Skin epidermis (tissue), 12 donors: ENCODE data around the gene RHOA.

Experiments
- H3K27ac ChIP-seq, 21 experiments: fragments of 200-600 bp; sonication (generic) in 11 of 21; one replicate each; pipeline ENCODE4 v1.5.0; 2020; ENCODE audit warnings: mild to moderate bottlenecking in 3 of 21, inconsistent platforms in 2 of 21, moderate library complexity in 2 of 21
- H3K4me3 ChIP-seq, 7 experiments: fragments of 200-600 bp; sonication (generic) in 2 of 7; one replicate each; pipeline ENCODE4 v1.5.0; 2020; ENCODE audit warnings: inconsistent platforms in 2 of 7, mild to moderate bottlenecking in 2 of 7, moderate library complexity in 1 of 7

Gene RHOA

GRCh38 chr3:49411968-49412631 lies at the start of gene RHOA, which contains the start of gene TCTA:
TSS of gene RHOA (minus strand) at chr3:49411976. CDS start at chr3:49375589, 36,387 bp downstream.
TSS of gene TCTA (plus strand) at chr3:49412423. CDS start at chr3:49412427, 4 bp downstream.
- peak within 1 kb of the TSS; percentile 85 to 98 (median 89) for H3K4me3 ChIP-seq
- H3K27ac ChIP-seq: peak within 1 kb of the TSS; percentile 83 to 100 (median 97)

DNA sequence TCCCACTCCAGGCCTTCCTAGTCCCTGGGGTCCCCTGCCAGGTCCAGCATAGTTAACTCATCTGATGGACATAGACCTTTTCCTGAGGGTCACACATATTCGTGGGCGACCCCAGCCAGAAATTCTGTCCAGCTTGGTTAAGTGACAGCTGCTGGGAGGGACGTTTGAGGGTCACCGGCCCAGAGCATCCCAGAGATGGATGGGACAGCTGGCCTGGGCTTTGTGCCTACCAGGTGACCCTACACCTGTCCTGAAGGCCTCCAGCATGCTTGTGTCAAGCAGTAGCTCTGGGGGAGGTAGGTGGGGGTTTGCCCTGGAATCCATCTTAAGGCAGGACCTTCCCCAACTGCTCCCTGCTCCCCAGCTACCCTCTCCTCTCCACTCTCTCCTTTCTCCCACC lies 49.2 kb upstream of the RHOA start:
- Histone ChIP-seq H3K4me3 (no peak overlapping the region), H3K27ac (peak overlapping the region in 8 of 21 experiments; percentile 19 to 70 (median 55))

DNA sequence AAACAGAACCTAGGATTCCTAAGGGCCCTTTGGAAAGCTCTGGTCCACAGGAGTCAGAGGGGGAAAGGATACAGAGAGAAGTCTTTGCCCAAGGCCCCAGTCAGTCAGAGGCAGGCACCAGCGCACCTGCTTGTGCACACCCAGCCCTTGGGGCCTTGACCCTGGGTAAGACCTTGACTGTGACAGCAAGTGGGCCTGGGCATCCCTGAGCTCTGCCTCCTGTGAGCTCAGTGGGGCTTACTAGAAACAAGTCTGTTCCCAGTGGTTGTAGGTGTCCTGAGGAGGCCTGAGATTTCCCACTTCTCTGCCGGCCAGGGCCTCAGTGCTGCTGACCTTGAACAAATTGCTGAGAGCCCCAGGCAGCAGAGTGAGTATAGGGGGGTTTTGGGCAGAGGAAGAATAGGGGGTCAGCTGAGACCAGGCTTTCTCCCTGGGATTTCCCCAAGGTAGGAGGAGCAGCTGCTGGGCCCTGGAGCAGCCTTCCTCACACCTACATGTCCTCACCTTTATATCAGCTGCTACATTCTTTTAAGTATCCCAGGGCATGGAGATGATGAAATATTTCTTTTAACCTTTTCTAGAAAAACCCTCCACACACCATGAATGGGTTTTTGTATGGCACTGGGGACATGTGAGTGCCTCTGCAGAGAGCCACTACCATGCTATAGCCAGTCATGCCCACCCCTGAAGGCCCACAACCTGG lies 48.6 kb upstream of the RHOA start:
- peak overlapping the region in 1 of 21 experiments; percentile 62 for H3K27ac ChIP-seq

GRCh38 chr3:49456466-49456865 lies 44.7 kb upstream of the RHOA start:
- Histone ChIP-seq H3K4me3 (no peak overlapping the region), H3K27ac (no peak overlapping the region)

More for the DNA sequence above, 48.6 kb upstream of the RHOA start:
- H3K4me3 ChIP-seq: no peak overlapping the region

- H3K4me3 ChIP-seq: no peak overlapping the region
- peak overlapping the region in 4 of 21 experiments; percentile 23 to 48 (median 34) for H3K27ac ChIP-seq
Measured at GRCh38 chr3:49454898-49455681, 43.3 kb upstream of the RHOA start.

DNA sequence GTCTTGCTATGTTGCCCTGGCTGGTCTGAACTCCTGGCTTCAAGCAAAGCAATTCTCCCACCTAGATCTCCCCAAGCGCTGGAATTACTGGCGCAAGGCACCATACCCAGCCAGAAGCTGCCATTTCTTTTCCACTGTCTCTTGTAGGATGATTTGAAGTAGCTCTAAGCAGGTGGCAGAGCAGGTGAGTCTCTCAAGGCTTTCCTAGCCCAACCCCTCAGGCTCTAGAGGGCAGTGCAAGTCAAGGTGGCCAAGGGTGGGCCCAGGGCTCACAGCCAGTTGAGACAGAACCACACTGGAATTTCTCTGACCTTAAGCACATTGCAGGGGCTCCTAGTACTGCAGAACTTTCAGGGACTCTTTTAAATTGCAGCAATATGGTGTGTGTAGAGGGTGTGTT lies 42.7 kb upstream of the RHOA start:
- Histone ChIP-seq H3K4me3 (no peak overlapping the region), H3K27ac (peak overlapping the region in 1 of 21 experiments; percentile 25)

GRCh38 chr3:49453621-49454020 lies 41.8 kb upstream of the RHOA start:
- no peak overlapping the region for H3K27ac ChIP-seq
- no peak overlapping the region for H3K4me3 ChIP-seq

DNA sequence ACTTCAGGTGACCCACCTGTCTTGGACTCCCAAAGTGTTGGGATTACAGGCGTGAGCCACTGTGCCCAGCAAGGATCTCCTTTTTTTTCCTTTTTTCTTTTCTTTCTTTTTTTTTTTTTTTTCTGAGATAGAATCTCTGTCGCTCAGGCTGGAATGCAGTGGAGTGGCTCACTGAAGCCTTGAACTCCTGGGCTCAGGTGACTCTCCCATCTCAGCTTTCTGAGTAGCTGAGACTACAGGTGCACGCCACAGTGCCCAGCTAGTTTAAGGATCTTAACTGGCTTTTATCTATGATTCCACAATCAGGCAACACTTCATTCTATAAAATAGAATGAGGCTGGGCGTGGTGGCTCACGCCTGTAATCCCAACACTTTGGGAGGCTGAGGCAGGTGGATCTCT lies 33.6 kb upstream of the RHOA start:
- no peak overlapping the region for H3K4me3 ChIP-seq
- no peak overlapping the region for H3K27ac ChIP-seq

DNA sequence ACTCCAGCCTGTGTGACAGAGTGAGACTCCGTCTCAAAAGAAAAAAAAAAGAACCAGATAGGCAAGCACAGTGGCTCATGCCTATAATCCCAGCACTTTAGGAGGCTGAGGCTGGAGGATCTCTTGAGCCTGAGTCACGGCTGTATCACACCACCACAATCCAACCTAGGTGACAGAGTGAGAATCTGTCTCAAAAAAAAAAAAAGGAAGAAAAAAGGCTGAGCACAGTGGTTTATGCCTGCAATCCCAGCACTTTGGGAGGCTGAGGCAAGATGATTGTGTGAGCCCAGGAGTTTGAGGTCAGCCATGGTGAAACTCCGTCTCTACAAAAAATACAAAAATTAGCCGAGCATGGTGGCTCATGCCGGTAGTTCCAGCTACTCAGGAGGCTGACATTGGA lies 23.0 kb upstream of the RHOA start:
- Histone ChIP-seq H3K27ac (no peak overlapping the region), H3K4me3 (no peak overlapping the region)

DNA sequence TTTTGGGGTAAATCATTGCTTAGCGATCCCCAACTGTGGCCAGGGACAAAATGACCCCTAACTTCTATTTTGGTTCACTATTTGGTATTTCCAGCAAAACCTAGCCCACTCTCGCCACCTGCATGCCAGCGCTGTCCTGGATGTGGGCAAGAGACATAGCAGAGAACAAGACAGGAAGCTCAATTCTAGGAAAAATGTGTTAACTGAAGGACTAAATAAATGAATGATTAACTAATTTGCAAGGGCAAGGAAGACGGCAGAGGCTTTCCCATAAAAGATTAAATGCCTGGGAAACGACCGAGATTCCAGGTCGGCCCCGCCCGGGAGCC lies 16.9 kb upstream of the RHOA start:
- Histone ChIP-seq H3K27ac (peak overlapping the region; percentile 64 to 95 (median 91)), H3K4me3 (peak overlapping the region; percentile 50 to 75 (median 66))

DNA sequence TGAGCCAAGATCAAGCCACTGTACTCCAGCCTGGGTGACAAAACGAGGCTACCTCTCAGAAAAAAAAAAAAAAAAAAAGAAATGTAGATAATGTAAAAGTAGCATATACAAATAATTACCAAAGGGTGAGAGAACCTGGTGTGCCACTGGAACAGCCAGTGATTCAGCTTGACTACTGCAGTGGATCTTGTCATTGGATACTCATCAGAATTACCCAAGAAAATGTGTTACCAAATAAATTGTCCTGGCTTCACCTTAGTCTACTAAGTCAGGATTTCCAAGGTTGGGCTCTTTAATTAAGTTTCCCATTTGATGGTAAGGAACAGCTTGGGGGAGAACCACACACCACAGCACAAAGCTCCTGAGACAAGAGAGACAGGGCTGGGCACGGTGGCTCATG lies 15.8 kb upstream of the RHOA start:
- Histone ChIP-seq H3K27ac (peak overlapping the region in 3 of 21 experiments; percentile 2 to 41 (median 3)), H3K4me3 (no peak overlapping the region)

GRCh38 chr3:49424816-49425215 lies 13.0 kb upstream of the RHOA start:
- Histone ChIP-seq H3K27ac (peak overlapping the region in 1 of 21 experiments; percentile 3), H3K4me3 (no peak overlapping the region)

GRCh38 chr3:49422379-49423248 lies 10.8 kb upstream of the RHOA start, which contains the start of gene AMT:
TSS of gene AMT (minus strand) at chr3:49422473. CDS start at chr3:49422450, 23 bp downstream.
- Histone ChIP-seq H3K4me3 (peak within 1 kb of the TSS in 2 of 7 experiments; percentile 8 to 20), H3K27ac (peak within 1 kb of the TSS in 7 of 21 experiments; percentile 16 to 69 (median 24))

- Histone ChIP-seq H3K27ac (peak overlapping the region in 5 of 21 experiments; percentile 16 to 69 (median 32)), H3K4me3 (peak overlapping the region in 2 of 7 experiments; percentile 8 to 20)
Measured at GRCh38 chr3:49421890-49422378, 10.2 kb upstream of the RHOA start.

GRCh38 chr3:49417516-49418120 lies 5.8 kb upstream of the RHOA start:
- H3K27ac ChIP-seq: peak overlapping the region in 9 of 21 experiments; percentile 45 to 97 (median 73)
- no peak overlapping the region for H3K4me3 ChIP-seq

- no peak overlapping the region for H3K4me3 ChIP-seq
- H3K27ac ChIP-seq: peak overlapping the region in 17 of 21 experiments; percentile 8 to 97 (median 63)
Measured at GRCh38 chr3:49416867-49417266, 5.1 kb upstream of the RHOA start.

DNA sequence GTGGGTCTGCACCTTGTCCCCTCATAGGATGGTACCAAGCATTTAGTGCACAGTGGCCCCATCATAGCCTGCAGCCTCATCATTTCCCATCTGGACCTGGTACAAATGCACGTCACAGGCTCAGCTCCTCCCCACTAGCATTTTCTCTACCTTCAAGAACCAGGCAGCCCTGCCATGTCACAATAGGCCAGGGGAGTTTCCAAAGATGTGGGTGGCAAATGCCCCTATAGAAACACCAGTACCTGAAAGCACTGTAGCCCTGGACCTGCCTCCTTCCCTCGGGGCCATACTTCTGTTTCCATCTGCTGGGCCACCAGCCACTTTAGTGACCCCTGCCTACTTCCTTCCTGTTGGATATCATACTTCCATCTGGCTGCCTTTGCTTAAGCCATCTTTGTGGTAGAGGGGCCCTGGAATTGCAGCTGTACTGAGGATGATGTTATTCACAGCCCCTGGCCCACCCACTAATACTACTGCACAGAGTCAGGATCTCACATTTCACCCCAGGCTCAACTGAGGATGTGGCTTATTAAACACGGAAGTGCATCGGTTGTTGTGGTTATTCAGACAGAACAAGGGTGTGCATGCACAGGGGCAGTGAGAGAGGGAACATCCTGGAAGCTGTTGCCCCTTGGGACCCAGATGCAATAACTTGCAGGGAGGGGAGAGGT lies 4.3 kb upstream of the RHOA start:
- Histone ChIP-seq H3K4me3 (no peak overlapping the region), H3K27ac (peak overlapping the region in 18 of 21 experiments; percentile 8 to 97 (median 62))

DNA sequence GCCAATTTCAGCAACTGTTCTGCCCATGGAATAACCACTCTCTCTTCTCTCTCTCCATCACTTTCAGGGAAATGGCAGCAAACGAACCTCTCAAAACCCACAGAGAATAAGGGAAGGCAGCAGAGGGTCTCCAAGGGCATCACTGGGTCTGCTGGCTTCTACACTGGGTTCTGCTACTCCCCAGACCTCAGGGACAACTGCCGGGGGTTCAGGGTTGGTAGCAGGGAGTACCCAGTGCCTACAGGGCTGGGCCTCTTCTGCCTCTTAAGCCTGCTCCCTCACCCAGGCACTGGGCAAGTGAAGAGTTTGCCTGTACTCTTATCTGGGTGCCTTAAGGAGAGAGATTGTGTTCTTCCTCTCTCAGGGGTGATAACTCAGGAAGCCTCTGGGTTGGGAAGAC lies 3.0 kb upstream of the RHOA start:
- Histone ChIP-seq H3K27ac (peak overlapping the region in 16 of 21 experiments; percentile 2 to 97 (median 64)), H3K4me3 (no peak overlapping the region)
